K562 (cell line): Measurements from ENCODE around the gene UPK2. TPM values are rescaled to one million over a fixed set of nuclear protein-coding genes. Genes with fewer than 3 reads are reported as not detected.

ENCODE experiments used
- C11orf30 ChIP-seq: fragments of 450-650 bp; IDR thresholded peaks from 2 replicates; pipeline ENCODE4 v1.6.1; 2016; ENCODE audit warnings: low read depth, mild to moderate bottlenecking
- CCAR2 ChIP-seq: fragments of 200-400 bp; formaldehyde crosslinking; IDR thresholded peaks from 2 replicates; pipeline ENCODE4 v1.6.1; 2017; ENCODE audit warnings: mild to moderate bottlenecking, low read depth, low read length
- CEBPZ ChIP-seq: fragments of 150-350 bp; IDR thresholded peaks from 2 replicates; pipeline ENCODE4 v1.6.1; 2014; ENCODE audit warnings: low read depth, mild to moderate bottlenecking, low read length, borderline replicate concordance
- NR0B1 ChIP-seq: fragments of 450-650 bp; IDR thresholded peaks from one replicate; pipeline ENCODE4 v1.6.1; 2018; ENCODE audit warnings: mild to moderate bottlenecking, moderate library complexity; ENCODE audit not compliant: partially characterized antibody
- PTBP1 ChIP-seq: fragments of 200-400 bp; formaldehyde crosslinking; IDR thresholded peaks from 2 replicates; pipeline ENCODE4 v1.6.1; 2017; ENCODE audit warnings: low read depth, low read length
- RHOXF2B ChIP-seq: fragments of 250-450 bp; sonication (Bioruptor Pico); conservative IDR thresholded peaks from 2 replicates; pipeline ENCODE4 v1.5.1; 2021
- TCF7L2 ChIP-seq: fragments of 150-350 bp; IDR thresholded peaks from 2 replicates; pipeline ENCODE4 v1.6.1; 2016; ENCODE audit warnings: low read depth, mild to moderate bottlenecking, low read length, moderate library complexity
- ZNF263 ChIP-seq: sonication (generic); formaldehyde crosslinking; IDR thresholded peaks from 2 replicates; pipeline ENCODE4 v1.8.0; 2022; ENCODE audit warnings: mild to moderate bottlenecking, missing genetic modification reagents, borderline replicate concordance
- ZNF780A ChIP-seq: fragments of 250-450 bp; sonication (Bioruptor Pico); IDR thresholded peaks from 2 replicates; pipeline ENCODE4 v1.5.0; 2021; ENCODE audit warnings: mild to moderate bottlenecking
- polyA plus RNA-seq, 8 experiments: library from polyadenylated mRNA; depleted of rRNA in 4 of 8; stranded (reverse) in 5 of 8; unstranded in 3 of 8; fragments of >200 nt; fragmentation: Nextera tagmentation in 2 of 8; fragmentation: Illumina TruSeq in 1 of 8; extraction: Ambion mirVana in 2 of 8; extraction: Trizol in 1 of 8; gene quantifications; 2 replicates each; pipeline versions ENCODE4 v1.2.1 to v1.2.3, GENCODE V29; 2011 to 2014; ENCODE audit warnings: inconsistent platforms in 1 of 8, missing spikeins in 1 of 8
- total RNA-seq, 7 experiments: library from RNA; depleted of rRNA in 6 of 7; stranded (reverse); fragments of >200 nt in 6 of 7; fragmentation: Illumina TruSeq in 2 of 7; extraction: Trizol in 2 of 7; gene quantifications; 2 replicates each; pipeline versions ENCODE4 v1.2.1 to v1.2.3, GENCODE V29; 2011 to 2021; ENCODE audit warnings: low replicate concordance in 1 of 7
- TF ChIP-seq, protein P1 (sequence below): IDR thresholded peaks from 2 replicates; pipeline ENCODE4 v1.6.1; 2011; ENCODE audit warnings: borderline replicate concordance, low read depth, mild to moderate bottlenecking, moderate library complexity, low read length; ENCODE audit not compliant: insufficient read depth, poor library complexity, severe bottlenecking
- TF ChIP-seq, protein P2 (sequence below): fragments of 450-650 bp; IDR thresholded peaks from 2 replicates; pipeline ENCODE4 v1.6.1; 2018; ENCODE audit not compliant: partially characterized antibody
- TF ChIP-seq, protein P3 (sequence below): fragments of 200-800 bp; sonication (Bioruptor generic); IDR thresholded peaks from 2 replicates; pipeline ENCODE4 v1.6.1; 2017; ENCODE audit warnings: missing genetic modification characterization, missing compliant biosample characterization

The UPK2 gene
- total and polyA plus RNA-seq, 9 of the 15 experiments (the other 6 are each of a cell fraction or from before 2014, with no cell fraction given): not detected

DNA sequence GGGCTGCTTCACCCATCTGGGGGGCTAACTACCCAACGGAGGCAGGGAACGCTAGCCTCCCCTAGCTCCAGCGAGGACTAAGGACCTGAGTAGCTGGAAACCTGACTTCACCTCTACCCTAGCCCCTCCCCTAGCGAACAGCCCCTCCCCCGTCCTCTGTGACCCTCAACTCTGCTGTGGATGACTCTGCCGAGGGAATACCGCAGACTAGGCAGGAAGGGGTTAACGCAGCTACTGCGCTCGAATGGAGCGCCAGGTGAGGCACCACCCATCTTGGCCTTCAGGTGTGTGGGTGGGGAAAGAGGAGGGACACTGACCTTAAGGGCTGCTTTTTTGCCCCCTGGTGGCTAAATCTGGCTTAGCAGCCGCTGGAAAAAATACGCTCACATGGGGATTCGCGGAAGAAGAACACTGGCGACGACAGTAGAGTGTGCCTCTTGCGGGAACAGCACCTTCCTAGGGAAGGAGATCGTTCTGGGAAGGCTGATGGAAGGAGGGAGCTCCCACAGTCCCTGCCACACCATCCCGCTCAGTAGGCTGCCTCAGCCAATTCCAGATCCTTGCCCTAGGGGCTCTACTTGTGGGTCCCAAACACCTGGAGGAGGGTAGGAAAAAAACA lies 25.9 kb upstream of the UPK2 start (continued):
- TF ChIP-seq, protein P1, sequence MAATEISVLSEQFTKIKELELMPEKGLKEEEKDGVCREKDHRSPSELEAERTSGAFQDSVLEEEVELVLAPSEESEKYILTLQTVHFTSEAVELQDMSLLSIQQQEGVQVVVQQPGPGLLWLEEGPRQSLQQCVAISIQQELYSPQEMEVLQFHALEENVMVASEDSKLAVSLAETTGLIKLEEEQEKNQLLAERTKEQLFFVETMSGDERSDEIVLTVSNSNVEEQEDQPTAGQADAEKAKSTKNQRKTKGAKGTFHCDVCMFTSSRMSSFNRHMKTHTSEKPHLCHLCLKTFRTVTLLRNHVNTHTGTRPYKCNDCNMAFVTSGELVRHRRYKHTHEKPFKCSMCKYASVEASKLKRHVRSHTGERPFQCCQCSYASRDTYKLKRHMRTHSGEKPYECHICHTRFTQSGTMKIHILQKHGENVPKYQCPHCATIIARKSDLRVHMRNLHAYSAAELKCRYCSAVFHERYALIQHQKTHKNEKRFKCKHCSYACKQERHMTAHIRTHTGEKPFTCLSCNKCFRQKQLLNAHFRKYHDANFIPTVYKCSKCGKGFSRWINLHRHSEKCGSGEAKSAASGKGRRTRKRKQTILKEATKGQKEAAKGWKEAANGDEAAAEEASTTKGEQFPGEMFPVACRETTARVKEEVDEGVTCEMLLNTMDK: no peak
- TF ChIP-seq CCAR2 (no peak), TCF7L2 (no peak), C11orf30 (no peak), CEBPZ (no peak), ZNF263 (CRISPR knock-in tag) (peak; percentile 57; the same call in 1 of the 2 replicates), NR0B1 (no peak), RHOXF2B (CRISPR knock-in tag) (no peak), PTBP1 (no peak), ZNF780A (CRISPR knock-in tag) (no peak)
- TF ChIP-seq, protein P2, sequence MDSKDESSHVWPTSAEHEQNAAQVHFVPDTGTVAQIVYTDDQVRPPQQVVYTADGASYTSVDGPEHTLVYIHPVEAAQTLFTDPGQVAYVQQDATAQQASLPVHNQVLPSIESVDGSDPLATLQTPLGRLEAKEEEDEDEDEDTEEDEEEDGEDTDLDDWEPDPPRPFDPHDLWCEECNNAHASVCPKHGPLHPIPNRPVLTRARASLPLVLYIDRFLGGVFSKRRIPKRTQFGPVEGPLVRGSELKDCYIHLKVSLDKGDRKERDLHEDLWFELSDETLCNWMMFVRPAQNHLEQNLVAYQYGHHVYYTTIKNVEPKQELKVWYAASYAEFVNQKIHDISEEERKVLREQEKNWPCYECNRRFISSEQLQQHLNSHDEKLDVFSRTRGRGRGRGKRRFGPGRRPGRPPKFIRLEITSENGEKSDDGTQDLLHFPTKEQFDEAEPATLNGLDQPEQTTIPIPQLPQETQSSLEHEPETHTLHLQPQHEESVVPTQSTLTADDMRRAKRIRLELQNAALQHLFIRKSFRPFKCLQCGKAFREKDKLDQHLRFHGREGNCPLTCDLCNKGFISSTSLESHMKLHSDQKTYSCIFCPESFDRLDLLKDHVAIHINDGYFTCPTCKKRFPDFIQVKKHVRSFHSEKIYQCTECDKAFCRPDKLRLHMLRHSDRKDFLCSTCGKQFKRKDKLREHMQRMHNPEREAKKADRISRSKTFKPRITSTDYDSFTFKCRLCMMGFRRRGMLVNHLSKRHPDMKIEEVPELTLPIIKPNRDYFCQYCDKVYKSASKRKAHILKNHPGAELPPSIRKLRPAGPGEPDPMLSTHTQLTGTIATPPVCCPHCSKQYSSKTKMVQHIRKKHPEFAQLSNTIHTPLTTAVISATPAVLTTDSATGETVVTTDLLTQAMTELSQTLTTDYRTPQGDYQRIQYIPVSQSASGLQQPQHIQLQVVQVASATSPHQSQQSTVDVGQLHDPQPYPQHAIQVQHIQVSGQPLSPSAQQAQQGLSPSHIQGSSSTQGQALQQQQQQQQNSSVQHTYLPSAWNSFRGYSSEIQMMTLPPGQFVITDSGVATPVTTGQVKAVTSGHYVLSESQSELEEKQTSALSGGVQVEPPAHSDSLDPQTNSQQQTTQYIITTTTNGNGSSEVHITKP: no peak
- TF ChIP-seq, protein P3, sequence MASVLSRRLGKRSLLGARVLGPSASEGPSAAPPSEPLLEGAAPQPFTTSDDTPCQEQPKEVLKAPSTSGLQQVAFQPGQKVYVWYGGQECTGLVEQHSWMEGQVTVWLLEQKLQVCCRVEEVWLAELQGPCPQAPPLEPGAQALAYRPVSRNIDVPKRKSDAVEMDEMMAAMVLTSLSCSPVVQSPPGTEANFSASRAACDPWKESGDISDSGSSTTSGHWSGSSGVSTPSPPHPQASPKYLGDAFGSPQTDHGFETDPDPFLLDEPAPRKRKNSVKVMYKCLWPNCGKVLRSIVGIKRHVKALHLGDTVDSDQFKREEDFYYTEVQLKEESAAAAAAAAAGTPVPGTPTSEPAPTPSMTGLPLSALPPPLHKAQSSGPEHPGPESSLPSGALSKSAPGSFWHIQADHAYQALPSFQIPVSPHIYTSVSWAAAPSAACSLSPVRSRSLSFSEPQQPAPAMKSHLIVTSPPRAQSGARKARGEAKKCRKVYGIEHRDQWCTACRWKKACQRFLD (CRISPR knock-in tag): peak; percentile 48; the same call in 1 of the 2 replicates
